ENCODE data around the gene HSH2D. TPM values are rescaled to one million over a fixed set of nuclear protein-coding genes. Genes with fewer than 3 reads are reported as not detected.
A peak's percentile ranks its signal among the peaks of the same experiment; 100 is the strongest.

Gene HSH2D
- total and polyA plus RNA-seq, 2 of the 13 experiments (the other 11 are each of a cell fraction or from before 2014, with no cell fraction given) = 0.69 to 3.2 TPM

DNA sequence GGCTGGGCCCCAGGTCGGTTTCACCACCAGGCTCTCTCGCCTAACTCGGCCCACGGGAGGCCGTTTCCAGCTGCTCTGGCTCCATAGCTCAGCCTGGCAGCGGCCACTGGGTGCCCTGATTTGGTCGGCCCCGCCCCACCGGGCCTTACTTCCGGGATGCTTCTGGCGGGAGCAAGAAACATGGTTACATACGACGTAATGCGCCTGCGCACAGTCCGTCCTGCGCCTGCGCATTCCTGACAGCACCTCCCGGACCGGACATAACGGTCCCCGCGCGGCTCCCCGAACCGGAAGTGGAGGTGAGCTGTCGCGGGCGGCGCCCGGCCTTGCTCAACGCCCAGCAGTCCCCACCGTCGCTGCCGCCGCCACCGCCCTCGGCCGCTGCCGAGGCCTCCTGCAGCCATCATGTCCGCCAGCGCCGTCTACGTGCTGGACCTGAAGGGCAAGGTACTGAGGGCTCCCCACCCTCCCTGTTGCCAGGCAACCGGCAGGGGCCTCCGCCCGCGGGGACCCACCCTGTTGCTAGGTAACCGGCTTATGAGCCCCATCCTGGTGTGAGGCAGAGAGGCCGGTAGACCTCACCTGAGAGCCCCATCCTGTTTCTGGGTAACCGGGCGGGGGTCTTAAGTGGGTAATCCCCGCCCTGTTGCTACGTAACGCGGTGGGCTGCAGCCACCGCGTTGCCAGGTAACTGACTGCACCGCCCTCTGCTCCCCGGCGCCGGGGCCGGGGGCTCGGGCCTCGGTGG lies 54.3 kb downstream of the HSH2D start, which contains the start of gene AP1M1 (continued):
- TF ChIP-seq KLF16 (CRISPR knock-in tag; IDR thresholded peaks at IDR 0.05) (peak in 1 of 2 experiments; percentile 42; a peak in 1 of 4 replicates), GTF2F1 (IDR thresholded peaks at IDR 0.05; ENCODE audit: low read length) (no peak), ZNF430 (CRISPR knock-in tag; IDR thresholded peaks at IDR 0.05) (peak; percentile 20; the same call in 1 of the 2 replicates), ZFP90 (CRISPR knock-in tag; IDR thresholded peaks at IDR 0.05; ENCODE audit: borderline replicate concordance) (peak; percentile 86; the same call in 1 of the 2 replicates), ZNF616 (CRISPR knock-in tag; IDR thresholded peaks at IDR 0.05; ENCODE audit: low read depth) (no peak), ZNF383 (CRISPR knock-in tag; IDR thresholded peaks at IDR 0.05; ENCODE audit: borderline replicate concordance) (no peak), MEIS1 (CRISPR knock-in tag; IDR thresholded peaks at IDR 0.05; ENCODE audit: borderline replicate concordance) (0 out of 2 replicates have a peak, but pooled peaks have one; percentile 26), ZFP82 (CRISPR knock-in tag; IDR thresholded peaks at IDR 0.05; ENCODE audit: borderline replicate concordance) (peak; percentile 52; the same call in 1 of the 2 replicates), ZNF569 (CRISPR knock-in tag; IDR thresholded peaks at IDR 0.05; ENCODE audit: borderline replicate concordance) (no peak), MLLT10 (CRISPR knock-in tag; IDR thresholded peaks at IDR 0.05) (no peak), ETV5 (CRISPR knock-in tag; IDR thresholded peaks at IDR 0.05; ENCODE audit: borderline replicate concordance) (peak; percentile 87; the same call in 1 of the 2 replicates), ATM (IDR thresholded peaks at IDR 0.05; ENCODE audit: borderline replicate concordance) (no peak), ZNF598 (CRISPR knock-in tag; IDR thresholded peaks at IDR 0.05; ENCODE audit: borderline replicate concordance) (peak; percentile 65; the same call in 1 of the 2 replicates), HNRNPL (IDR thresholded peaks at IDR 0.05; ENCODE audit: low read depth, low read length) (peak; percentile 76; the same call in 1 of the 2 replicates), SMC3 (IDR thresholded peaks at IDR 0.05; ENCODE audit: low read length) (no peak), ZBTB1 (CRISPR knock-in tag; IDR thresholded peaks at IDR 0.05; ENCODE audit: borderline replicate concordance) (no peak), MYC (CRISPR knock-in tag; IDR thresholded peaks at IDR 0.05; ENCODE audit: borderline replicate concordance) (peak; percentile 78)
- TF ChIP-seq, protein P1, sequence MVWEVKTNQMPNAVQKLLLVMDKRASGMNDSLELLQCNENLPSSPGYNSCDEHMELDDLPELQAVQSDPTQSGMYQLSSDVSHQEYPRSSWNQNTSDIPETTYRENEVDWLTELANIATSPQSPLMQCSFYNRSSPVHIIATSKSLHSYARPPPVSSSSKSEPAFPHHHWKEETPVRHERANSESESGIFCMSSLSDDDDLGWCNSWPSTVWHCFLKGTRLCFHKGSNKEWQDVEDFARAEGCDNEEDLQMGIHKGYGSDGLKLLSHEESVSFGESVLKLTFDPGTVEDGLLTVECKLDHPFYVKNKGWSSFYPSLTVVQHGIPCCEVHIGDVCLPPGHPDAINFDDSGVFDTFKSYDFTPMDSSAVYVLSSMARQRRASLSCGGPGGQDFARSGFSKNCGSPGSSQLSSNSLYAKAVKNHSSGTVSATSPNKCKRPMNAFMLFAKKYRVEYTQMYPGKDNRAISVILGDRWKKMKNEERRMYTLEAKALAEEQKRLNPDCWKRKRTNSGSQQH (CRISPR knock-in tag; IDR thresholded peaks at IDR 0.05; ENCODE audit: low read depth) = no peak
- TF ChIP-seq, protein P2, sequence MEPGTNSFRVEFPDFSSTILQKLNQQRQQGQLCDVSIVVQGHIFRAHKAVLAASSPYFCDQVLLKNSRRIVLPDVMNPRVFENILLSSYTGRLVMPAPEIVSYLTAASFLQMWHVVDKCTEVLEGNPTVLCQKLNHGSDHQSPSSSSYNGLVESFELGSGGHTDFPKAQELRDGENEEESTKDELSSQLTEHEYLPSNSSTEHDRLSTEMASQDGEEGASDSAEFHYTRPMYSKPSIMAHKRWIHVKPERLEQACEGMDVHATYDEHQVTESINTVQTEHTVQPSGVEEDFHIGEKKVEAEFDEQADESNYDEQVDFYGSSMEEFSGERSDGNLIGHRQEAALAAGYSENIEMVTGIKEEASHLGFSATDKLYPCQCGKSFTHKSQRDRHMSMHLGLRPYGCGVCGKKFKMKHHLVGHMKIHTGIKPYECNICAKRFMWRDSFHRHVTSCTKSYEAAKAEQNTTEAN (CRISPR knock-in tag; conservative IDR thresholded peaks at IDR 0.05) = no peak
- TF ChIP-seq, protein P3, sequence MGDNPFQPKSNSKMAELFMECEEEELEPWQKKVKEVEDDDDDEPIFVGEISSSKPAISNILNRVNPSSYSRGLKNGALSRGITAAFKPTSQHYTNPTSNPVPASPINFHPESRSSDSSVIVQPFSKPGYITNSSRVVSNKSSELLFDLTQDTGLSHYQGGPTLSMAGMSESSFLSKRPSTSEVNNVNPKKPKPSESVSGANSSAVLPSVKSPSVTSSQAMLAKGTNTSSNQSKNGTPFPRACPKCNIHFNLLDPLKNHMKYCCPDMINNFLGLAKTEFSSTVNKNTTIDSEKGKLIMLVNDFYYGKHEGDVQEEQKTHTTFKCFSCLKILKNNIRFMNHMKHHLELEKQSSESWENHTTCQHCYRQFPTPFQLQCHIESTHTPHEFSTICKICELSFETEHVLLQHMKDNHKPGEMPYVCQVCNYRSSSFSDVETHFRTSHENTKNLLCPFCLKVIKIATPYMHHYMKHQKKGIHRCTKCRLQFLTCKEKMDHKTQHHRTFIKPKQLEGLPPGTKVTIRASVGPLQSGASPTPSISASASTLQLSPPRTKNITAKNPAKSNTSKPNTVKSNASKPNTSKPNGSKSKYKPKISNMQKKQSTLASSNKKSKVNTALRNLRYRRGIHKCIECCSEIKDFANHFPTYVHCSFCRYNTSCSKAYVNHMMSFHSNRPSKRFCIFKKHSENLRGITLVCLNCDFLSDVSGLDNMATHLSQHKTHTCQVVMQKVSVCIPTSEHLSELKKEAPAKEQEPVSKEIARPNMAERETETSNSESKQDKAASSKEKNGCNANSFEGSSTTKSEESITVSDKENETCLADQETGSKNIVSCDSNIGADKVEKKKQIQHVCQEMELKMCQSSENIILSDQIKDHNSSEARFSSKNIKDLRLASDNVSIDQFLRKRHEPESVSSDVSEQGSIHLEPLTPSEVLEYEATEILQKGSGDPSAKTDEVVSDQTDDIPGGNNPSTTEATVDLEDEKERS (CRISPR knock-in tag; IDR thresholded peaks at IDR 0.05) = 0 out of 2 replicates have a peak, but pooled peaks have one; percentile 11
- TF ChIP-seq, protein P4, sequence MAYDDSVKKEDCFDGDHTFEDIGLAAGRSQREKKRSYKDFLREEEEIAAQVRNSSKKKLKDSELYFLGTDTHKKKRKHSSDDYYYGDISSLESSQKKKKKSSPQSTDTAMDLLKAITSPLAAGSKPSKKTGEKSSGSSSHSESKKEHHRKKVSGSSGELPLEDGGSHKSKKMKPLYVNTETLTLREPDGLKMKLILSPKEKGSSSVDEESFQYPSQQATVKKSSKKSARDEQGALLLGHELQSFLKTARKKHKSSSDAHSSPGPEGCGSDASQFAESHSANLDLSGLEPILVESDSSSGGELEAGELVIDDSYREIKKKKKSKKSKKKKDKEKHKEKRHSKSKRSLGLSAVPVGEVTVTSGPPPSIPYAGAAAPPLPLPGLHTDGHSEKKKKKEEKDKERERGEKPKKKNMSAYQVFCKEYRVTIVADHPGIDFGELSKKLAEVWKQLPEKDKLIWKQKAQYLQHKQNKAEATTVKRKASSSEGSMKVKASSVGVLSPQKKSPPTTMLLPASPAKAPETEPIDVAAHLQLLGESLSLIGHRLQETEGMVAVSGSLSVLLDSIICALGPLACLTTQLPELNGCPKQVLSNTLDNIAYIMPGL (CRISPR knock-in tag; IDR thresholded peaks at IDR 0.05; ENCODE audit: borderline replicate concordance in 1 of 2, low read depth in 1 of 2) = peak; percentile 15 to 66; a peak in 2 of 4 replicates
